Activated T-cell treated with anti-CD3 and anti-CD28 coated beads, Interleukin-2, amount 50 U/mL, for 1 hour (primary cell): Measurements from ENCODE around the gene CAMTA1.

Experiments used
- DNase-seq: peaks from one replicate; pipeline ENCODE4 v3.0.0-alpha.2; 2020

The CAMTA1 gene

DNA sequence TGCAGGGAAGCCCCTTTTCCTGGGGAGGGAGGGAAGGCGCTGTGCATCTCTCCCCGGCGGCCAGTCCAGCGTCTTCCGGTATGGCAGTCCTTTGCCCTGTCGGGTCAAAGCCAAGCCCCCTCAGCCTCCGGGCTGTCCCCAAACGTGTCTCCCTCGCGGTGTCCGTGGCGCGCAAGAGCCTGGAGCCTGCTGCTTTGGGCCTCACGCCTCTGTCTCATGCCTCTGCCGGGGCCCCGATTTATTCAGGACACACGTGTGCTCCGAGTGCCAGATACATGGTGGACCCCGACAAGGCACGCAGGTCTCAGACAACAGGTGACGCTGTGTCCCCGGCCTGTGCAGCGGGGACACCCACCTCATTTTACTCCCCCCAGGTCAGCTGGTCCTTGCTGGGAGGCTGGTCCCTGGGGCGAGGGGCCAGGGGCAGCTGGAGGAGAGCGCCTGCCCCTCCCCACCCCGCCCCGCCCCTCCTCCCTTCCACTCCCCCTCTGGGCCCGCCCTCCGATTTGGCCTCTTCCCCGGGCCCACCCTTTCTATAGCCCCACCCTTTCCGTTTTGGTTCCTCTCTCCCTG is 176.7 kb downstream of the CAMTA1 start:
- no peak for DNase-seq

DNA sequence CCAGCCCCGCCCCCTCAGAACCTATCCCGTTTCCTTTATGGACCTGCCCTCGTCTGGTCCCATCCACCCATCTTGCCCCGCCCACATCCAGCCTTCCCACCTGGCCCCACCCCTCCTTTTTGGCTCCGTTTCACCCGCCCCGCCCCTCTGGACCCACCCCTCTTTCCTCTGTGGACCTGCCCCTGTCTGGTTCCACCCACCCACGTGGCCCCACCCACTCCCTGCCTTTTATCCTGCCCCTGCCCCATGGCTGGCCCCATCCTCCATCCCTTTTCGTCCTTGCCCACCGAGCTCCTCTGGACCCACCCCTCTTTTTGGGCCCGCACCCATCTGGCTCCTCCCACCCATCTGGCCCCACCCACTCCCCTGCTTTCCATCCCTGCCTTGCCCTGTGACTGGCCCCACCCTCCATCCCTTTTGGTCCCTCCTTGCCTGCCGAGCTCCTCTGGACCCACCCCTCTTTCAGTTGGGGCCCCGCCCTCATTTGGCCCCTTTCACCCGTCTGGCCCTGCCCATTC is 177.3 kb downstream of the CAMTA1 start:
- peak; percentile 49 for DNase-seq

DNA sequence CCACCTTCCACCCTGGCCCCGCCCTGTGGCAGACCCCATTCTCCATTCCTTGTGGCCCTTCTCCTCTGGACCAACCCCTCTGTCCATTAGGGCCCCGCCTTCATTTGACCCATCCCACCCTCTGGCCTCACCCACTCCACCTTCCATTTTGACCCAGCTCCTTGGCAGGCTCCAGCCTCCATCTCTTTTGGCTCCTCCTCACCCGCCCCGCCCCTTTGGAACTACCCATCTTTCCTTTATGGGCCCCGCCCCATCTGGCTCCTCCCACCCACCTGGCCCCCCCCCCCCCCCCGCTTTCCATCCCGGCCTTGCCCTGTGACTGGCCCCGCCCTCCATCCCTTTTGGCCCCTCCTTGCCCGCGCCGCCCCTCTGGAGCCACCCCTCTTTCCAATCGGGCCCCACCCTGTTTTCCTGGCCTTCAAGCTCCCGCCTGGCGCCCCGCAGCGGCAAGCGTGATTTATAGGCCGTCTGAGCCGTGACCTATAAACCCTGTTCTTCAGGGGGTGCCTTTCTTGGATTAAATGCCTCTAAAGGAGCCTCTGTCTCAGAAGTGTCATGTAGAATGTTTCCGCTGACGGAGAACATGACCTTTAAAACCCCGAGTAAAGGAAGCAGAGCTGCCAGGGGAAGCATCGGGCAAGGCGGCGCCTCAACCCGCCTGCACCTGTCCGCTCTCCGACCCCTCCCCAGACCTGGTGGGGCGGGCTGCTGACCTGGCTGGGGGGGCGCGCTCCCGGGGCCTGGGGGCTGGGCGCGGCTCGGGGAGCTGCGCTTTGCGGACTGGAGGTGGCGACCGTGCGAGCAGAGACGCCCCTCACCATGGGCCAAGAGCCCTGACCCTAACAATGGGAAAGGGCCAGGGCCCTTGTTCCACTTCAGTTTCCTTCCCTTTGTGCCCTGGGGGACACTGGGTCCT is 178.0 kb downstream of the CAMTA1 start:
- peak; percentile 58 for DNase-seq

DNA sequence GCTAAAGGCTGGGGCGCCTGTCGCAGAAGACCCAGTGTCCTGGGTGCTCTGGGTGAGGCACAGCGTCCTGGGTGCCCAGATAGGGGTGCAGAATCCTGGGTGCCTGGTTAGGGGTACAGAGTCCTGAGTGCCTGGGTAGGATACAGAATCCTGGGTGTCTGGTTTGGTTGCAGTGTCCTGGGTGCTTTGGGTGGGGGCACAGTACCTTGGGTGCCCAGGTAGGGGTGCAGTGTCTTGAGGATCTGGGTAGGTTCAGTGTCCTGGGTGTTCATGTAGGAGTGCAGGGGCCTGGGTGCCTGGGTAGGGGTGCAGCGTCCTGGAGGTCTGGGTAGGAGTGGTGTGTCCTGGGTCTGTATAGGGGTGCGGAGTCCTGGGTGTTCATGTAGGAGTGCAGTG is 178.7 kb downstream of the CAMTA1 start:
- no peak for DNase-seq

DNA sequence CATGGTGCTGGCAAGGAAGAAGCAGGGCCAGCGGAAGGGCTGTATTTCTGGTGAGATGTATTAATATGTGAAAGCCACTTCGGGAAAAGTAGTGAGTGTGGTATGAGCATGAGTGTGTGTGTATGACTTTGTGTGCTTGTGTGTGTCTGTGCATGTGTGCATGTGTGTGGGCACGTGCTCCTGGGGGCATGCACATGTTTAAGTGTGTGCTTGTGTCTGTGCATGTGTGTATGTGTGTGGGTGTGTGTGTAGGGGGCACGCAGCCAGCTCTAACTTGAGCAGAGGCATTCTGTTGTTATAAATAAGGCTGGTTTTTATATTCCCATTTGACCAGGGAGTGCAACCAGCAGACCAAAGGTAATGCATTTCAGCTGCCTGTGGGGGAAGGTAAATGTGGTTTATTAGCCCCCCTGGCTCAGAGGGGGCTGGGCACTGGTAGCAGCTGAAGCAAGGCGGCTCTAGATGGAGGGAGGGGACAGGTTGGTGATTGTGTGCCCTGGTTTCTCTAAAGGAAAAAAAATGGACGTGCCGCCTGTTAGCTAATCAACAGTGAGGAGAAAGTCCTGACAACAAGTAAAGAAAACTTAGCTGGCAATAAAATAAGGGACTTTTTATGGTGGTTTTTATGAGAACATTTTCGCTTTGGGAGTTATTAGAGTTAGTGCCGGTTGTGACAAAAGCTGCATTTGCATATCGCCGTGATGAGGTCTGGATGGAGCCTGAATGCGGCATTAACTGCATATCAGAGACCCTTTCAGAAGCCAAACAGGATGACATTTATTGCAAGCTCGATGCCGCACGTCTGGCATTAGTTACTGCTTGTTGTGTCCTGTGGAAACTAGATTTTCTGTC is 180.1 kb downstream of the CAMTA1 start:
- no peak for DNase-seq

DNA sequence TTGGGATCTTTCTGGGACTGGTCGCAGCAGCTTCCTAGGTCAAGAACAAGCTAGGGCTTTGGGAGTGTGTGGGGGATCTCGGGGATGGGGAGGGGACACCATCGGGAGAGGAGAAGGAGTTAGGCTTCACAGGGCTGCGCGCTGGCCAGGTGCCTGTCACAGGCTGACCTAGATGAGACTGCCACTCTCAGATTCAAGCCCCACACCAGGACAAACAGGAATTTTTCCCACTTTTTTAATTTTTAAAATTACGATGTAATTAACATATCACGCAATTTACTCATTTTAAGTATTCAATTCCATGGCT is 180.6 kb downstream of the CAMTA1 start:
- no peak for DNase-seq

DNA sequence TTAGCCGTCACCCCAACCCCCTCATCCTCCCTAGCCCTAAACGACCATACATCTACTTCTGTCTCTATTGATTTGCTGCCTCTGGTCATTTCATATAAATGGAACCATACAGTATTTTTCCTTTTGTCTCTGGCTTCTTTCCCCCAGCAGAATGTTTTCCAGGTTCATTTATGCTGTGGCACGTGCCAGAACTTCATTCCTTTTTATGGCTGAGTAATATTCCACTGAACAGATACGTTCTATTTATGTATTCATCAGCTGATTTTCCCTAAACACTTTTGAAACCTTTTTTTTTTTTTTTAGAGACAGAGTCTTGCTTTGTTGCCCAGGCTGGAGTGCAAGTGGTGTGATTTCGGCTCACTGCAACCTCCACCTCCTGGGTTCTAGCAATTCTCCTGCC is 181.1 kb downstream of the CAMTA1 start:
- DNase-seq: no peak

DNA sequence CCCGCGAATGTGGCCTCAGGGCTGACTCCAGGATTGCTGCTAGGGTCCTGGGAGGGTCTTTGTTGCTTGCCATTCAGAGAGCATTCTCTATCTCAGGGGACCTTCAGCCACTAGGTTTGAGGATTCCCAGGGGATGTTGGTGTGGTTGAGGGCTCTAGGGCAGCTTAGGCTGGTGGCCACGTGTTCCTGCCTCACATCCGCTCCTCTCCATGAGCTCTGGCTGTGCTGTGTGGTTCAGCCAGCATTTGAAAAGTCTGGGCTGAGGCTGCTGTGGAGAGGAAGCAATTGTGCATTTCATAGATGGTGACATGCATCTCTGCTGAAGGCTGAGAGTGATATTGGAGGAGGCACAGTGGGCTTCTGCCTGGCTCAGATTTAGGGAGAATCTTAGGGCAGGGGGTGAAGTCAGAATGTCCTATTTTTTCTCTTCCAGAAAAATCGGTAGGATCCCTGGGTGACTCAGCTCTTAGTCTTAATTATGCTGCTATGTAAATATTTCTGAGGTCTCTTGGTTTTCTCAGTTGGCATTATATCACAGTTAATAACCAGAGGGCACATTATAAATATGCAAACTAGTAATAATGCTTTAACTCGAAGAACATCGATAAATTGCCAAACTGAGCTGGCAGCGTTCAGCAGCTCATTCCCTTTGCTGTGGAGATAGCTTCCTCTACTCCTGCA is 182.3 kb downstream of the CAMTA1 start:
- DNase-seq: no peak

DNA sequence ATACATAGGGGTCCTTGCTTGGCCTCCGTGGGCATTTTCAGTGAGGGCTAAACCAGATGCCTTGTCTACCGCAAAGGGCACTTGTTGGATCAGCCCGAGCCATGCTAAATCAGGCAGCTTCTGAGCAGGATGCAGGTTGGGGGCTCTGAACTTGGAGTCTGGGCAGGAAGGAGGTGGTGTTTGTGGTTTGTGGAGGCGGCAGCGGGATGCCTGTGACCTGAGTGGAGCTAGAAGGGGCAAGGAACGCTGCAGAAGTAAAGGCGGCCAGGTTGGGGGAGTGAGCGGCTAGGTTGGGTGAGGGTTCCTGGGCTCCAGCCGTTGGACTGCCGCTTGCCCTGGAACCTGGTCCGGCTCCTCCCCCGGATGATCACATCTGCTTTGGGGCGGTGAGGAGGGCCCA is 183.9 kb downstream of the CAMTA1 start:
- DNase-seq: no peak

DNA sequence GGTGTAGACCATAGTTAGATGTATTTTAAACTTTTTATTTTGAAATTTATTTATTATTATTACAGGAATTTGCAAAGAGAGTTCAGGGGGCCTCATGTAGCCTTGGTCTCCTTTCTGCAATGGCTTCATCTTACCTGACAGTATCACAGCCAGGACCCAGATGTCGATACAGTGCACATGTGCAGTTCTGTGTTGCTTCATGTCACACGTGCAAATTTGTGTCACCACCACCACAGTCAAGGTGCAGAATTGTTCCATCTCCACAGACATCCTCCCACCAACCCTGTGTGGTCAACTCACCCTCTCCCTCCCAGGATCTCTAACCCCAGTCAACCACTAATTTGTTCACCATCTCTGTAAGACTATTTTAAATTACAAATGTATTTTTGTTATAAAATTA is 184.5 kb downstream of the CAMTA1 start:
- no peak for DNase-seq

DNA sequence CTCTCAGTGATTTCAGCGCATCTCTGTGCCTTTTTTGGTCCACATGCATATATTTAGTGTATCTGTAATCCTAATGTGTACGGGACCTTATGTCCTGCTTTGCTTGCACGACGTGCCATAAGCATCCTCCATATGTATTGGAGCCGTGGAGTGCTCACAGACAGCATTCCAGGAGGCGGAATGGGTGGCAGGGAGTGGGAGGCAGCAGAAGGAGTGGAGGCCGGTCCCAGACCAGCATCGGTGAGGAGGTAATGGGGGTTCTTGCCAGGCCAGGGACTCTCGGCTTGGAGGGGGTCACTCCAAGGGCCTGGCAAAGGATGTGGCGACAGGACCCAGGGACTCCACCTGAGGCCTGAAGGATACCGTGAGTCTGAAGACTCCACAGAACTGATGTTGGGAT is 185.0 kb downstream of the CAMTA1 start:
- DNase-seq: no peak

DNA sequence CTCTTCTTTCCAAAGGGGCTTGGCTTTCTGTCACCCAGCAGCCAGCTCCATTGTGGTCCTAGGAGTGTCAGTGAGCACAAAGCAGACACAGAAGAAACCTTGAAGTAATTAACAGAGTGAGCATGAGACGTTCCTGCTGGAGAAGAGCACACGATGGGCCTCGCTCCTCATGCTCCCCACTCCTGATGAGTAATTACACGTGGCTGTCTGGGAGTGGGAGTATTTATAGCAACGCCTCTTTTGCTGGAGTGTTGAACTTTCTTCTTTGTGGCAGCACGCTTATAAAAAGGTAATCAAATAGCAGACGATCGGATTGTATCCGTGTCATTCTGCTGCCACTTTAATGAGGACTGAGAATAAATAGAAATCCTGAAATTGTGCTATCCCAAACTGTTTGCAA is 185.8 kb downstream of the CAMTA1 start:
- DNase-seq: no peak

DNA sequence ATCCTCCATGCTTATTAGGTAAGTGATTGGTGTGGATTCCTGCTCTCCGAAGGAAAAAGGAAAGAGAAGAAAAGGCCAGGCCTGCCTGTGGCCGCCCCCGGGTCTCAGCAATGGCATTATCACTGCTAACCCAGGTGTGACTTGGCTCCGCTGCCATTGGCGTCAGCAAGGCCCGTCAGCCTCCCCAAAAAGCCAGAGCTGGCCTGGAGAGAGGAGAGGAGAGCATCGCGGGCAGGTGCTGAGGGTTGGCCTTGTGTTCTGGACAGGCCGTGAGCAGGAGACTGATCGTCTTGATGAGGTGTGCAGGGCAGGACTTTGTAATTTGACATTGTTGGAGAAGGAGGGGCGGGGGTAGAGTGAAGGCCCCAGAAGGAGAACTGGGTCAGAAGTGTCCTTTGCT is 186.4 kb downstream of the CAMTA1 start:
- DNase-seq: no peak

DNA sequence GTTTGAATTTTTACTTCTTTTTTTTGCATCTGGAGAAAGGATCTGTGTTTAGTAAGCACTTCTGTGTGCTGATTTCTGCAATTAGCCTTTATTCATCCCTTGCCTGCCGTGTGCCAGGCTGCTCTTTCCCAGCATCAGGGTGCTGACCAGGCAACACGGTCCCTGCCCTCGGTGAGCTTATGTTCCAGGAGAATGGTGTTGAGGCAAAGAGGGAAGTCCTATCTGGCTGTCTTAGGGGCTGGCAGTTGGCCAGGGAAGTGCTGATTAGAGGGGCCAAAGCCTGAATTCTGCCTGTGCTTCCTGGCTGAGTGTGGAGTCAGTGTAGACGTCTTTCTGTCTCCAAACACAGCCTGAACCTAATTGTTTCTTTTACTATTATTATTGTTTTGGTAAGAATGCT is 187.1 kb downstream of the CAMTA1 start:
- DNase-seq: no peak

DNA sequence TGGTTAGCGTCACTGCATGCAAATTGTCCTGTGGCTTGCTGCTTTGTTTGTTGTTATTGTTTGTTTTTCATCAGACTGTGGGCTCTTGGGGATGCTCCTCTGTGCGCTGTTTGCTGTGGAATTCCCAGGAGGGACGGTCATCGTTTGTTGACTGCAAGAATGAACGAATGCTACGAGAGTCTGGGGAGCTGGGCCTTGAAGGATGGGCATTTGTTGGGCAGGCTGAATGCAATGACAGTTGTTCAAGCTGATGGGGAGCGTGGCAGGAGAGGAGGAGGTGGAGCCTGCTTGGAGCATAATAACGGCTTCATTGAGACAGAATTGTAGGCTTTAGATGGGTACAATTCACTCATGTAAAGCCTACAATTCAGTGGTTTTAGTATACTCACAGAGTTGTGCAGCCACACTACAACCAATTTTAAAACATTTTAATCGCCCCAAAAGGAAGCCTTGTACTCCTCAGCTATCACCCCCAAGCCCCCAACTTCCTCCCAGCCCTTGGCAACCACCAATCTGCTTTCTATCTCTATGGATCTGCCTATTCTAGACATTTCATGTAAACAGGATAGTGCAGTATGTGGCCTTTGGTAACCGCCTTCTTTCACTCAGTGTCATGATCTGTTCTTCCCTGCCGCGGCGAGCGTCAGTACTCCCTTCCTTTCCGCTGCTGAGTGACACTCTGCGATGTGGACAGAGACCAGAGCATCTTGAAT is 190.2 kb downstream of the CAMTA1 start:
- DNase-seq: no peak

DNA sequence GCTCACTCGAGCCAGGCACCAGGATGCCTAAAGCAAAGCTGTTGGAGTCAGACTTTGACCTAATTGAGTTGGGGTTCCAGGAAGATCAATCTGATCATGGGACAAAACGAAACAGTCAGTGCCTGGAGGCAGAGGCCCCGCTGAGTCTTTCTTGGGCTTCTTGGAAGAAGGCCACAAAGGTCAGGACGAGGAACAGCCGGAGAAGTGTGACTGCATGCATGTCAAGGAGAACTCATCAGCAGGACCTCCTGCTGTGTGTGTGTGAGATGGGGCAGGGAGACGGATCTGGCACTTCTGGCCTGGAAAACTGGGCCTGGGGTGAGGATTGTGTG is 190.8 kb downstream of the CAMTA1 start:
- no peak for DNase-seq

DNA sequence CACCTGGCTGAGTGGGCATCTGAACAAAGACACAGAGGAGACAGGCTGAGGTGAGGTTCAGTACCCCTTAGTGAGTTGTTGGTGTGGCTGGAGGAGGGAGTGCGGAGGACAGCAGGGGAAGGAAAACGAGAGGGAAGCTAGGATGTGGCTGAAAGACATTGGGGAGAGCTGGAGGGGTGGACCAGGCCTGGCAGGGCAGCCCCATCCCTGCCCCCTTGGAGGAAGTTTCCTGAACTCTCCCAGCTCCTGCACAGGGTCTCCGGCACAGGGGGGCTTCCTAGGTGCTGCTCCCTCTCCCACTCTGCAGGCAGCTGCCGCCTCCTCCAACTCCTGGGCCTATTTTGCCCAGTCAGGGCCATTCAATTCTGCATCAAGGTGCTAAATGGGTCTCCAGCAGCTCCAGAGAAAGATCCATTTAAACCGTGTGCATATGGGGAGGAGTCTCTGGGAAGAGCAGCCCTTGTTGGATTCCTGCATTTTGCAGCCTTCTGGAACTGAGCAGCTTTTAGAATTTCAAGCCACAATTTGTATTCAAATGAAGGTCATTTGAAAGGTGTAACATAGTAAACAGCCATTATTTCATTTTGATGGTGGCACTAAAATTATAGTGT is 193.9 kb downstream of the CAMTA1 start:
- DNase-seq: no peak

DNA sequence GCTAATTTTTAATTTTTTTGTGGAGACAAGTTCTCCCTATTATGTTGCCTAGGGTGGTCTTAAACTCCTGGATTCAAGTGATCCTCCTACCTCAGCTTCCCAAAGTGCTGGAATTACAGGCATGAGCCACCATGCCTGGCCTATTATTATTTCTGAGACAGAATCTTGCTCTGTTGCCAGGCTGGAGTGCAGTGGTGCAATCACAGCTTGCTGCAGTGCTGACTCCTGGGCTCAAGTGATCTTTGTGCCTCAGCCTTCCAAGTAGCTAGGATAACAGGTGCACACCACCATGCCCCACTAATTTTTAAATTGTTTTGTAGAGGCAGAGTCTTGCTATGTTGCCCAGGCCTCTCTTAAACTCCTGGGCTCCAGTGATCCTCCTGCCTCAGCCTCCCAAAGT is 196.3 kb downstream of the CAMTA1 start:
- DNase-seq: no peak

DNA sequence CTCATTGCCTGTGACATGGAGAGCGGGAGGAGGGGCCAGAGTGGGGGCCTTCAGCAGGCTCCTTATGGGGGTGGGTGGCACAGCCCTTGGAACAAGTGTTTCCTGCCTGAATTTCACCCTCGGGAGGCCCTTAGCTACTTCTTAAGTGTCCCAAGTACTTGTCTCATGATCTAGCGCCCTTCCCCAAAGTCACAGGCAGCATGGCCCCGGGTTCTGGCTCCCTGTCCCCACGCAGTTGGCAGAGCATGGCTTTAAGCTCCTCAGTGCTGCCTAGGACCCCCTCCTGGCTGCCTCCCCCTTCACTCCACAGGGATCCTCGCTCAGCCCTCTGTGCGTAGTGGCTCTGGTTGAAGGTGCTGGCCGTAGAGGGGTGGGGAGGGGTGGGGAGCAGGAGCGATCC is 197.2 kb downstream of the CAMTA1 start:
- DNase-seq: no peak

DNA sequence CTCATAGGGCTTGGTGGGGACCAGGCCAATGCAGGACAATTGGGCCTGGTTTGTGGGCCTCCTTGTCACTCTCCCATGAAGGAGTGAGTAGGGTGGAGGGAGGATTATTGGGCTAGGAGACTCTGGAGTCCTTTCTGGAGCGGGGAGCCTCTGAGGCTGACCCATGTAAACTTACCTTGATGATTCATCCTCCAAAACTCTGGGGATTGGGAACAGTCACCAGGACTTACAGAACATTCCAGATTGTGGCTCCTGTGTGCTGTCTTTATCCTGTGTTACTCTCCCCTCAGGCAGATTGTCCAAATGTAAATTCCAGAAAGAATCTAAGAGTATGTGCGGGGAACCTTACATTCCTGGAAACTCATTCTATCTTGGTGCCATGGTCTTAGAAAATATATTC is 197.6 kb downstream of the CAMTA1 start:
- DNase-seq: no peak

DNA sequence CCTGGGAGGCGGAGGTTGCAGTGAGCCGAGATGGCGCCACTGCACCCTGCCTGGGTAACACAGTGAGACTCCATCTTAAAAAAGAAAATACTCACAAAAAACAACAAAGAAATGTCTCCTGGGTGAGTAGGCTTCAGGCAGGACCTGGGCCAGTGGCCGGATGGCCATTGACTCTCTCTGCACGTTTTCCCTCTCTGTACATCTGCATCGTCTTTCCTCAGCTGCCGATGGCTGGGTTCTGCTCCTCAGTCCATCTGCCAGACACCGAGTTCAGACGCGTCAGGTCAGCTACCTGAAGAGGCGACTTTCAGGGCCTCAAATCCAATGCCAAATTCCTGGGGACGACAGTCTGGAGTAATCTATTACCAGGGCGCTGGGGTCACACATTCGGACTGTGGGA is 199.3 kb downstream of the CAMTA1 start:
- no peak for DNase-seq

DNA sequence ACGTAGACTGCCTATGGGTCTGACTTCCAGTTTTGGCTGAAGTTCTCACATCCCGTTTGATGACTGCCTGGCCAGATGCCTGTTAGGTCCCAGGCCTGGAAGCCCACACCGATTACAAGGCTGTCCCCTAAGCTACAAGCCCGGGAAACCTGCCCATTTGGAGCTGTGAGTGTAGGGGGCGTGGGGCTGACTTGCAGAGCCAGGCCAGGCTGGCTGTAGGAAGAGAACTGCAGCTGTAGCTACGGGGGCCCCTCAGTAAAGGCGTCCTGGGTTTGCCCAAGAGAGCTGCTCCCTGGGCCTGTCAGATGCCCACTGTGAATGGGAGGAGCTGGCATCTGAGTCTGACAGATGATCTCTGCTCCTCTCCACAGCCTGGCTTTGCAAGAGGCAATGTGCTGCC is 199.7 kb downstream of the CAMTA1 start:
- no peak for DNase-seq
